CD8-positive, alpha-beta memory T cell (primary cell): ENCODE measurements around the gene NOP56. TPM values are rescaled to one million over a fixed set of nuclear protein-coding genes. Genes with fewer than 3 reads are reported as not detected.

Experiments
- CTCF ChIA-PET: fragments of 350-600 bp; sonication (Branson Sonifier 250); formaldehyde crosslinking; loops from one replicate; lab custom pipeline; 2021; ENCODE audit warnings: antibody characterized with exemption; lab: Charles Lee
- POLR2A ChIA-PET: fragments of 350-600 bp; sonication (Branson Sonifier 250); formaldehyde crosslinking; loops from one replicate; lab custom pipeline; 2021; ENCODE audit warnings: antibody characterized with exemption; lab: Charles Lee
- DNase-seq, 5 donors: peaks; one replicate each; pipeline versions ENCODE4 v3.0.0 to v3.0.0-alpha.2; 2020 to 2022; ENCODE audit warnings: mixed read lengths in 1 of 5
- H3K27ac ChIP-seq: one replicate; pipeline ENCODE4 v1.7.0; 2013; ENCODE audit warnings: low read depth, mild to moderate bottlenecking, low read length, moderate library complexity
- H3K27me3 ChIP-seq: 2 replicates; pipeline ENCODE4 v1.7.0; 2013; ENCODE audit warnings: low read length, mild to moderate bottlenecking; ENCODE audit not compliant: insufficient read depth, poor library complexity, severe bottlenecking
- H3K36me3 ChIP-seq: 2 replicates; pipeline ENCODE4 v1.7.0; 2013; ENCODE audit warnings: mild to moderate bottlenecking, low read length, moderate library complexity; ENCODE audit not compliant: insufficient read depth
- H3K4me1 ChIP-seq: 2 replicates; pipeline ENCODE4 v1.7.0; 2013; ENCODE audit warnings: mild to moderate bottlenecking, low read length, moderate library complexity; ENCODE audit not compliant: insufficient read depth
- H3K4me3 ChIP-seq: 2 replicates; pipeline ENCODE4 v1.7.0; 2013; ENCODE audit warnings: mild to moderate bottlenecking, low read length
- H3K9me3 ChIP-seq: 2 replicates; pipeline ENCODE4 v1.7.0; 2013; ENCODE audit warnings: mild to moderate bottlenecking, low read length
- H3K27ac Mint-ChIP-seq, 8 donors: one replicate each; pipeline ENCODE4 v1.8.0; 2020 to 2021; ENCODE audit warnings: mixed read lengths in 8 of 8, mild to moderate bottlenecking in 6 of 8, inconsistent platforms in 3 of 8, moderate library complexity in 3 of 8
- H3K27me3 Mint-ChIP-seq, 2 donors: one replicate each; pipeline ENCODE4 v1.8.0; 2020 to 2021; ENCODE audit warnings: mixed read lengths in 2 of 2, mild to moderate bottlenecking in 1 of 2, moderate library complexity in 1 of 2
- H3K36me3 Mint-ChIP-seq, 3 donors: one replicate each; pipeline ENCODE4 v1.8.0; 2020 to 2021; ENCODE audit warnings: mixed read lengths in 3 of 3, inconsistent platforms in 1 of 3, mild to moderate bottlenecking in 1 of 3
- H3K4me1 Mint-ChIP-seq, 3 donors: one replicate each; pipeline ENCODE4 v1.8.0; 2020 to 2021; ENCODE audit warnings: mixed read lengths in 3 of 3, inconsistent platforms in 1 of 3, mild to moderate bottlenecking in 1 of 3
- H3K4me3 Mint-ChIP-seq, 7 donors: one replicate each; pipeline ENCODE4 v1.8.0; 2020 to 2021; ENCODE audit warnings: mixed read lengths in 7 of 7, mild to moderate bottlenecking in 6 of 7, moderate library complexity in 4 of 7, inconsistent platforms in 2 of 7
- H3K9me3 Mint-ChIP-seq, 5 donors: one replicate each; pipeline ENCODE4 v1.8.0; 2020 to 2022; ENCODE audit warnings: mixed read lengths in 5 of 5, mild to moderate bottlenecking in 3 of 5, moderate library complexity in 2 of 5, inconsistent platforms in 1 of 5
- polyA plus RNA-seq: library from polyadenylated mRNA; unstranded; fragments of 300-500 nt; fragmentation: Illumina TruSeq; gene quantifications from one replicate; pipeline ENCODE4 v1.2.3, GENCODE V29; 2021
- total RNA-seq, 2 experiments: library from RNA; stranded (reverse); gene quantifications; one replicate each; pipeline ENCODE4 v1.2.3, GENCODE V29; 2021

NOP56 gene
- total and polyA plus RNA-seq, 3 experiments from 2014 or later, result 106 to 920 (median 888) TPM

- CTCF ChIA-PET, result no interaction called here
Observed at GRCh38 chr20:2626853-2627541, 25.4 kb upstream of the NOP56 start.

GRCh38 chr20:2631228-2631627 lies 21.2 kb upstream of the NOP56 start:
- Histone ChIP-seq H3K4me1 (no peaks in the 10 kb centered on the region), H3K27ac (no peak overlapping the region), H3K4me3 (no peak overlapping the region), H3K9me3 (no peaks in the 10 kb centered on the region), H3K36me3 (no peaks in the 10 kb centered on the region), H3K27me3 (no peaks in the 10 kb centered on the region)
- H3K36me3 Mint-ChIP-seq, result peaks cover 0 to 19% (median 4%) of the 10 kb centered on the region in 3 donors
- peaks cover under 1 to 7% (median 2%) of the 10 kb centered on the region in 3 donors for H3K4me1 Mint-ChIP-seq
- no peak overlapping the region for H3K27ac Mint-ChIP-seq
- ChIA-PET POLR2A (no interaction called here), CTCF (no interaction called here)
- no peak for DNase-seq
- H3K4me3 Mint-ChIP-seq, result no peak overlapping the region
- peaks cover 16 to 21% (median 20%) of the 10 kb centered on the region in 5 donors for H3K9me3 Mint-ChIP-seq
- peaks cover 16 to 43% of the 10 kb centered on the region in 2 donors for H3K27me3 Mint-ChIP-seq

More at GRCh38 chr20:2626853-2627541, 25.4 kb upstream of the NOP56 start:
- DNase-seq, result no peak
- H3K27ac Mint-ChIP-seq, result peak overlapping the region in 1 of 8 donors; percentile 65
- no peaks in the 10 kb centered on the region for H3K4me1 Mint-ChIP-seq
- Histone ChIP-seq H3K27me3 (no peaks in the 10 kb centered on the region), H3K27ac (no peak overlapping the region), H3K4me3 (no peak overlapping the region), H3K36me3 (no peaks in the 10 kb centered on the region), H3K9me3 (no peaks in the 10 kb centered on the region), H3K4me1 (no peaks in the 10 kb centered on the region)
- peaks cover 0 to 22% (median 4%) of the 10 kb centered on the region in 3 donors for H3K36me3 Mint-ChIP-seq
- POLR2A ChIA-PET, result no interaction called here
- peaks cover 17 to 28% of the 10 kb centered on the region in 2 donors for H3K27me3 Mint-ChIP-seq
- peak overlapping the region in 1 of 7 donors; percentile 44 for H3K4me3 Mint-ChIP-seq
- peaks cover 15 to 24% (median 21%) of the 10 kb centered on the region in 5 donors for H3K9me3 Mint-ChIP-seq

GRCh38 chr20:2633381-2633780 lies 19.1 kb upstream of the NOP56 start:
- CTCF ChIA-PET, result no interaction called here
- Mint-ChIP-seq H3K4me1 (peaks cover 18 to 22% (median 19%) of the 10 kb centered on the region in 3 donors), H3K9me3 (peaks cover 11 to 21% (median 16%) of the 10 kb centered on the region in 5 donors)

GRCh38 chr20:2637246-2637645 lies 15.2 kb upstream of the NOP56 start:
- peak overlapping the region in 6 of 7 donors; percentile 50 to 78 (median 75) for H3K4me3 Mint-ChIP-seq
- POLR2A ChIA-PET, result interaction anchor here (0.6 to 1.2 kb wide), 4 partner anchors 15 to 167 kb away, joined by 3 to 5 read pairs (median 4); partner anchors contain the start of gene NOP56

More at GRCh38 chr20:2633381-2633780, 19.1 kb upstream of the NOP56 start:
- H3K9me3 ChIP-seq, result no peaks in the 10 kb centered on the region
- H3K4me3 Mint-ChIP-seq, result no peak overlapping the region
- no peak overlapping the region for H3K4me3 ChIP-seq
- H3K27me3 ChIP-seq, result no peaks in the 10 kb centered on the region
- H3K27ac Mint-ChIP-seq, result no peak overlapping the region
- peaks cover 11 to 43% of the 10 kb centered on the region in 2 donors for H3K27me3 Mint-ChIP-seq
- no peak overlapping the region for H3K27ac ChIP-seq
- H3K36me3 Mint-ChIP-seq, result peaks cover 0 to 13% (median 0%) of the 10 kb centered on the region in 3 donors
- H3K4me1 ChIP-seq, result peaks cover 15% of the 10 kb centered on the region
- POLR2A ChIA-PET, result no interaction called here
- DNase-seq, result no peak
- H3K36me3 ChIP-seq, result no peaks in the 10 kb centered on the region

GRCh38 chr20:2640260-2640659 lies 12.2 kb upstream of the NOP56 start:
- H3K4me3 Mint-ChIP-seq, result no peak overlapping the region
- DNase-seq, result no peak
- H3K27me3 Mint-ChIP-seq, result no peaks in the 10 kb centered on the region
- POLR2A ChIA-PET, result no interaction called here
- Histone ChIP-seq H3K4me3 (no peak overlapping the region), H3K27ac (no peak overlapping the region), H3K9me3 (no peaks in the 10 kb centered on the region), H3K4me1 (peaks cover 15% of the 10 kb centered on the region), H3K27me3 (no peaks in the 10 kb centered on the region), H3K36me3 (no peaks in the 10 kb centered on the region)
- CTCF ChIA-PET, result interaction anchor here (1.1 kb wide), 1 partner anchor 413 kb away, joined by 3 read pairs; no protein-coding TSS in a partner anchor
- H3K9me3 Mint-ChIP-seq, result no peaks in the 10 kb centered on the region
- H3K27ac Mint-ChIP-seq, result no peak overlapping the region
- H3K4me1 Mint-ChIP-seq, result peaks cover 18 to 22% (median 19%) of the 10 kb centered on the region in 3 donors
- peaks cover 4 to 7% (median 6%) of the 10 kb centered on the region in 3 donors for H3K36me3 Mint-ChIP-seq

More at GRCh38 chr20:2637246-2637645, 15.2 kb upstream of the NOP56 start:
- Histone ChIP-seq H3K36me3 (no peaks in the 10 kb centered on the region), H3K9me3 (no peaks in the 10 kb centered on the region), H3K27ac (no peak overlapping the region), H3K4me1 (peaks cover 15% of the 10 kb centered on the region), H3K27me3 (no peaks in the 10 kb centered on the region), H3K4me3 (no peak overlapping the region)
- Mint-ChIP-seq H3K27ac (peak overlapping the region in 7 of 8 donors; percentile 3 to 84 (median 50)), H3K27me3 (peaks cover 4 to 18% of the 10 kb centered on the region in 2 donors), H3K36me3 (peaks cover 0 to 4% (median 3%) of the 10 kb centered on the region in 3 donors), H3K4me1 (peaks cover 18 to 22% (median 19%) of the 10 kb centered on the region in 3 donors), H3K9me3 (peaks cover 0 to 1% (median 0%) of the 10 kb centered on the region in 5 donors)
- CTCF ChIA-PET, result interaction anchor here (0.8 to 1.6 kb wide), 4 partner anchors 10 to 115 kb away, joined by 3 to 7 read pairs (median 4); no protein-coding TSS in a partner anchor
- DNase-seq, result peak in 1 of 5 donors; percentile 39

GRCh38 chr20:2640899-2641298 lies 11.5 kb upstream of the NOP56 start:
- POLR2A ChIA-PET, result no interaction called here

GRCh38 chr20:2643708-2644107 lies 8.7 kb upstream of the NOP56 start:
- CTCF ChIA-PET, result no interaction called here
- no peaks in the 10 kb centered on the region for H3K27me3 Mint-ChIP-seq
- no peaks in the 10 kb centered on the region for H3K9me3 ChIP-seq
- H3K27ac Mint-ChIP-seq, result no peak overlapping the region
- peaks cover 4 to 7% (median 6%) of the 10 kb centered on the region in 3 donors for H3K36me3 Mint-ChIP-seq
- no peak for DNase-seq
- POLR2A ChIA-PET, result interaction anchor here (1.3 kb wide), 1 partner anchor 21 kb away, joined by 6 read pairs; no protein-coding TSS in a partner anchor
- H3K27me3 ChIP-seq, result no peaks in the 10 kb centered on the region
- H3K27ac ChIP-seq, result no peak overlapping the region
- no peak overlapping the region for H3K4me3 Mint-ChIP-seq
- H3K9me3 Mint-ChIP-seq, result no peaks in the 10 kb centered on the region
- H3K4me1 ChIP-seq, result peaks cover 3% of the 10 kb centered on the region
- no peak overlapping the region for H3K4me3 ChIP-seq
- H3K4me1 Mint-ChIP-seq, result peaks cover 5 to 11% (median 6%) of the 10 kb centered on the region in 3 donors
- H3K36me3 ChIP-seq, result no peaks in the 10 kb centered on the region

More at GRCh38 chr20:2640899-2641298, 11.5 kb upstream of the NOP56 start:
- Mint-ChIP-seq H3K27me3 (no peaks in the 10 kb centered on the region), H3K4me1 (peaks cover 18 to 19% (median 19%) of the 10 kb centered on the region in 3 donors), H3K27ac (no peak overlapping the region), H3K9me3 (no peaks in the 10 kb centered on the region), H3K36me3 (peaks cover 4 to 7% (median 6%) of the 10 kb centered on the region in 3 donors), H3K4me3 (no peak overlapping the region)
- no peak overlapping the region for H3K27ac ChIP-seq
- no peaks in the 10 kb centered on the region for H3K36me3 ChIP-seq
- H3K27me3 ChIP-seq, result no peaks in the 10 kb centered on the region
- peaks cover 15% of the 10 kb centered on the region for H3K4me1 ChIP-seq
- DNase-seq, result no peak
- CTCF ChIA-PET, result interaction anchor here (1.1 kb wide), 1 partner anchor 413 kb away, joined by 3 read pairs; no protein-coding TSS in a partner anchor
- no peaks in the 10 kb centered on the region for H3K9me3 ChIP-seq
- no peak overlapping the region for H3K4me3 ChIP-seq
